Thyroid gland (tissue), 4 donors: ENCODE measurements around the gene BANK1. TPM values are rescaled to one million over a fixed set of nuclear protein-coding genes. Genes with fewer than 3 reads are reported as not detected.

Experiments used
- DNase-seq, 2 donors: peaks; one replicate each; pipeline ENCODE4 v3.0.0-alpha.2; 2019
- H3K27ac ChIP-seq, 3 donors: fragments of 200-600 bp; sonication (generic); 1 replicate in 2 of 3; 2 replicates in 1 of 3; pipeline ENCODE4 v1.5.1; 2016 to 2019; ENCODE audit warnings: mild to moderate bottlenecking in 1 of 3, moderate library complexity in 1 of 3
- H3K27me3 ChIP-seq: fragments of 200-600 bp; sonication (generic); one replicate; pipeline ENCODE4 v1.5.1; 2019
- H3K36me3 ChIP-seq, 2 donors: fragments of 200-600 bp; sonication (generic); one replicate each; pipeline ENCODE4 v1.5.1; 2016 to 2019
- H3K4me1 ChIP-seq, 2 donors: fragments of 200-600 bp; sonication (generic); one replicate each; pipeline ENCODE4 v1.5.1; 2017 to 2019
- H3K4me3 ChIP-seq, 3 donors: fragments of 200-600 bp; sonication (generic); replicated peaks in 1 of 3; 1 replicate in 2 of 3; 2 replicates in 1 of 3; pipeline ENCODE4 v1.5.1; 2016; ENCODE audit warnings: mild to moderate bottlenecking in 1 of 3
- H3K9me3 ChIP-seq: fragments of 200-600 bp; sonication (generic); one replicate; pipeline ENCODE4 v1.5.1; 2017
- POLR2A ChIP-seq, 2 donors: fragments of 450-650 bp; IDR thresholded peaks; one replicate each; pipeline ENCODE4 v1.6.1; 2017; ENCODE audit warnings: antibody characterized with exemption in 2 of 2, mild to moderate bottlenecking in 2 of 2, moderate library complexity in 1 of 2
- WGBS, 2 donors: methylation state at CpG; one replicate each; pipeline ENCODE4 v1.1.5; 2017; 5-methylcytosine and 5-hydroxymethylcytosine counted together
- intact Hi-C: fragments of 100-400 bp; cut with DNase I; formaldehyde crosslinking; loops from one replicate; pipeline ENCODE4 v1.15.1; 2023
- total RNA-seq, 4 donors: library from RNA; depleted of rRNA; stranded (reverse); fragments of >200 nt; gene quantifications; one replicate each; pipeline ENCODE4 v1.2.3, GENCODE V29; 2016
- TF ChIP-seq, protein P1 (sequence below), 6 experiments: fragments of 200-600 bp in 3 of 6; fragments of 450-650 bp in 3 of 6; sonication (generic) in 3 of 6; IDR thresholded peaks; one replicate each; pipeline ENCODE4 v1.5.1; 2016 to 2019; ENCODE audit warnings: antibody characterized with exemption in 6 of 6, mild to moderate bottlenecking in 2 of 6, inconsistent platforms in 1 of 6, moderate library complexity in 1 of 6

The BANK1 gene
- total RNA-seq, 4 donors from 2014 or later, result 15.5 to 22.8 (median 20.3) TPM

GRCh38 chr4:101910786-101911373 is 120.3 kb downstream of the BANK1 start:
- Histone ChIP-seq H3K4me1 (no peaks in the 10 kb centered on the region), H3K36me3 (no peaks in the 10 kb centered on the region), H3K4me3 (no peak overlapping the region), H3K27me3 (no peaks in the 10 kb centered on the region), H3K27ac (no peak overlapping the region), H3K9me3 (no peaks in the 10 kb centered on the region)
- WGBS, 2 donors, result 79 to 82% methylated on average over 4 of the region's 4 CpGs
- TF ChIP-seq, protein P1, sequence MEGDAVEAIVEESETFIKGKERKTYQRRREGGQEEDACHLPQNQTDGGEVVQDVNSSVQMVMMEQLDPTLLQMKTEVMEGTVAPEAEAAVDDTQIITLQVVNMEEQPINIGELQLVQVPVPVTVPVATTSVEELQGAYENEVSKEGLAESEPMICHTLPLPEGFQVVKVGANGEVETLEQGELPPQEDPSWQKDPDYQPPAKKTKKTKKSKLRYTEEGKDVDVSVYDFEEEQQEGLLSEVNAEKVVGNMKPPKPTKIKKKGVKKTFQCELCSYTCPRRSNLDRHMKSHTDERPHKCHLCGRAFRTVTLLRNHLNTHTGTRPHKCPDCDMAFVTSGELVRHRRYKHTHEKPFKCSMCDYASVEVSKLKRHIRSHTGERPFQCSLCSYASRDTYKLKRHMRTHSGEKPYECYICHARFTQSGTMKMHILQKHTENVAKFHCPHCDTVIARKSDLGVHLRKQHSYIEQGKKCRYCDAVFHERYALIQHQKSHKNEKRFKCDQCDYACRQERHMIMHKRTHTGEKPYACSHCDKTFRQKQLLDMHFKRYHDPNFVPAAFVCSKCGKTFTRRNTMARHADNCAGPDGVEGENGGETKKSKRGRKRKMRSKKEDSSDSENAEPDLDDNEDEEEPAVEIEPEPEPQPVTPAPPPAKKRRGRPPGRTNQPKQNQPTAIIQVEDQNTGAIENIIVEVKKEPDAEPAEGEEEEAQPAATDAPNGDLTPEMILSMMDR (IDR thresholded peaks at IDR 0.05), result no peak
- TF ChIP-seq POLR2A (IDR thresholded peaks at IDR 0.05), result no peak
- DNase-seq, result no peak
- intact Hi-C loops, result no loop called here

DNA sequence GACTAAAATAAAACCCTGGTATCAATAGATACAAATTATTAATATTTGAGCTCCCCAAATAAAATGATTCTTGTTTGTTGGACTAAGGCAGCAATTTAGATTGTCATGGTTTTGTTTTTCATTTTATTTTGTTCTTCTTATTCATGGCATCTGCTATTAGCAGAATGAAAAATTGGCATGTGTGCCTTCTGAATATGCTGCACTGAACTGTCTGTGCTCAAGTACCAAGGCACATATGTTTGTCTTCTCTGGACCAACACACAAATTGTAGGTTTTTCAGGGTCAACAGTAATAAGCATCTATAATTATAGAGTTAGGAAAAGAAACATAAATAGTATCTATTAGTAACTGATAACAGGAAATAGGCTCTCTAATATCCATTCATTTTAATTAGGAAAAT is 121.1 kb downstream of the BANK1 start:
- H3K4me1 ChIP-seq, result no peaks in the 10 kb centered on the region
- no peak overlapping the region for H3K27ac ChIP-seq
- no peak for TF ChIP-seq POLR2A (IDR thresholded peaks at IDR 0.05)
- TF ChIP-seq, protein P1 (IDR thresholded peaks at IDR 0.05), result no peak
- H3K4me3 ChIP-seq, result no peak overlapping the region
- DNase-seq, result no peak
- no peaks in the 10 kb centered on the region for H3K27me3 ChIP-seq
- no peaks in the 10 kb centered on the region for H3K9me3 ChIP-seq
- intact Hi-C loops, result no loop called here
- no peaks in the 10 kb centered on the region for H3K36me3 ChIP-seq

DNA sequence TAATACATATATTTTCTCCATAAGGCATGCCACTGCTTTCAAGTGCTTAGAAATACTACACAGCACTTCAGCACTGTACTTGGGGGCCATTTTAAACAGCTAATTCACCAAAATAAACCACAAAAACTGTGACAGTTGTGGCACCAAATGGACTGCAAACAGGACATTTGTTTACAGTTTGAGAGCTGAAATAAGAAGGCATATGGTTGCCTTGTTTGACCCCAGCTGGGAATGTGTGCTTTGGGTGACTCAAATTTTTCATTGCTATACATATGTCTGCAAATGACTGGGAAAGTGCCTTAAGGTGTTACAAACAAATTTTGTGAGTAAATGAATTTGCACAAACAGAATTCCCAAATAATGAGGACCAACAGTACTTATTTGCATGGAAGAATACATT is 124.2 kb downstream of the BANK1 start:
- no peak overlapping the region for H3K27ac ChIP-seq
- no peaks in the 10 kb centered on the region for H3K4me1 ChIP-seq
- no peaks in the 10 kb centered on the region for H3K9me3 ChIP-seq
- H3K27me3 ChIP-seq, result no peaks in the 10 kb centered on the region
- intact Hi-C loops, result no loop called here
- H3K4me3 ChIP-seq, result no peak overlapping the region
- no peak for DNase-seq
- no peaks in the 10 kb centered on the region for H3K36me3 ChIP-seq
- no peak for TF ChIP-seq POLR2A (IDR thresholded peaks at IDR 0.05)
- TF ChIP-seq, protein P1 (IDR thresholded peaks at IDR 0.05), result no peak

GRCh38 chr4:101919373-101919977 is 128.9 kb downstream of the BANK1 start:
- H3K9me3 ChIP-seq, result no peaks in the 10 kb centered on the region
- TF ChIP-seq POLR2A (IDR thresholded peaks at IDR 0.05), result no peak
- TF ChIP-seq, protein P1 (IDR thresholded peaks at IDR 0.05), result no peak
- 94 to 96% methylated on average over 4 of the region's 4 CpGs for WGBS, 2 donors
- intact Hi-C loops, result no loop called here
- no peak overlapping the region for H3K27ac ChIP-seq
- H3K4me1 ChIP-seq, result no peaks in the 10 kb centered on the region
- H3K36me3 ChIP-seq, result no peaks in the 10 kb centered on the region
- H3K4me3 ChIP-seq, result no peak overlapping the region
- DNase-seq, result no peak
- no peaks in the 10 kb centered on the region for H3K27me3 ChIP-seq

GRCh38 chr4:101921370-101921769 is 130.8 kb downstream of the BANK1 start:
- Histone ChIP-seq H3K27me3 (no peaks in the 10 kb centered on the region), H3K4me1 (no peaks in the 10 kb centered on the region), H3K27ac (no peak overlapping the region), H3K4me3 (no peak overlapping the region), H3K9me3 (no peaks in the 10 kb centered on the region), H3K36me3 (no peaks in the 10 kb centered on the region)
- no peak for DNase-seq
- no peak for TF ChIP-seq POLR2A (IDR thresholded peaks at IDR 0.05)
- TF ChIP-seq, protein P1 (IDR thresholded peaks at IDR 0.05), result no peak
- 63% methylated on average over 3 of the region's 3 CpGs for WGBS, 2 donors
- intact Hi-C loops, result no loop called here
